Transverse colon (tissue), 4 donors: ENCODE measurements around the gene ALDH1L2. TPM values are rescaled to one million over a fixed set of nuclear protein-coding genes. Genes with fewer than 3 reads are reported as not detected.

Experiments used
- DNase-seq: peaks from one replicate; pipeline ENCODE4 v3.0.0-alpha.2; 2019
- H3K27ac ChIP-seq, 4 donors: fragments of 200-600 bp; sonication (generic); 2 replicates each; pipeline ENCODE4 v1.5.1; 2016 to 2018; ENCODE audit warnings: inconsistent platforms in 4 of 4
- H3K27me3 ChIP-seq: fragments of 200-600 bp; sonication (generic); 2 replicates; pipeline ENCODE4 v1.5.1; 2017; ENCODE audit warnings: inconsistent platforms
- H3K36me3 ChIP-seq, 4 donors: fragments of 200-600 bp; sonication (generic); 2 replicates each; pipeline ENCODE4 v1.5.1; 2017 to 2019; ENCODE audit warnings: inconsistent platforms in 4 of 4
- H3K4me1 ChIP-seq, 4 donors: fragments of 200-600 bp; sonication (generic); 2 replicates each; pipeline ENCODE4 v1.5.1; 2017 to 2020; ENCODE audit warnings: inconsistent platforms in 4 of 4
- H3K4me3 ChIP-seq, 4 donors: fragments of 200-600 bp; sonication (generic); 1 replicate in 1 of 4; 2 replicates in 3 of 4; pipeline versions ENCODE4 v1.5.1 to v1.6.1; 2017 to 2019; ENCODE audit warnings: inconsistent platforms in 4 of 4
- H3K9me3 ChIP-seq, 2 donors: fragments of 200-600 bp; sonication (generic); 2 replicates each; pipeline ENCODE4 v1.5.1; 2017 to 2019; ENCODE audit warnings: inconsistent platforms in 2 of 2
- EP300 ChIP-seq: sonication (generic); formaldehyde crosslinking; IDR thresholded peaks from one replicate; pipeline ENCODE4 v1.6.1; 2017; ENCODE audit warnings: antibody characterized with exemption, low read depth
- POLR2A ChIP-seq: fragments of 450-650 bp; IDR thresholded peaks from one replicate; pipeline ENCODE4 v1.6.1; 2016; ENCODE audit warnings: antibody characterized with exemption, mild to moderate bottlenecking, moderate library complexity
- POLR2AphosphoS5 ChIP-seq, 3 donors: sonication (generic); formaldehyde crosslinking; IDR thresholded peaks; one replicate each; pipeline ENCODE4 v1.6.1; 2016; ENCODE audit warnings: antibody characterized with exemption in 3 of 3
- WGBS, 2 donors: methylation state at CpG; one replicate each; pipeline ENCODE4 v1.1.5; 2018; ENCODE audit warnings: low coverage in 1 of 2; 5-methylcytosine and 5-hydroxymethylcytosine counted together
- in situ Hi-C, 4 donors: fragments of 200-750 bp; cut with MboI; loops; one replicate each; pipeline versions ENCODE4 v1.15.0 to v1.15.1; 2017; ENCODE audit warnings: low sequenced_read_pairs in 3 of 4, low pct_ligation_motif_present in 1 of 4, low pct_unique_long_range_greater_than_20kb in 1 of 4
- intact Hi-C: fragments of 100-400 bp; cut with DNase I; formaldehyde crosslinking; loops from one replicate; pipeline ENCODE4 v1.15.1; 2023; ENCODE audit warnings: low total_unique reads
- total RNA-seq, 4 donors: library from RNA; depleted of rRNA; stranded (reverse); fragments of >200 nt; gene quantifications; one replicate each; pipeline ENCODE4 v1.1.0, GENCODE V29; 2016
- TF ChIP-seq, protein P1 (sequence below), 5 experiments: fragments of 200-600 bp in 3 of 5; fragments of 450-650 bp in 2 of 5; sonication (generic) in 3 of 5; IDR thresholded peaks; 1 replicate in 2 of 5; 2 replicates in 3 of 5; pipeline ENCODE4 v1.5.1; 2016 to 2017; ENCODE audit warnings: antibody characterized with exemption in 5 of 5, inconsistent platforms in 3 of 5, mild to moderate bottlenecking in 2 of 5, moderate library complexity in 1 of 5

Gene ALDH1L2
- total RNA-seq, 4 donors from 2014 or later, result 0.37 to 4.8 (median 2.3) TPM

DNA sequence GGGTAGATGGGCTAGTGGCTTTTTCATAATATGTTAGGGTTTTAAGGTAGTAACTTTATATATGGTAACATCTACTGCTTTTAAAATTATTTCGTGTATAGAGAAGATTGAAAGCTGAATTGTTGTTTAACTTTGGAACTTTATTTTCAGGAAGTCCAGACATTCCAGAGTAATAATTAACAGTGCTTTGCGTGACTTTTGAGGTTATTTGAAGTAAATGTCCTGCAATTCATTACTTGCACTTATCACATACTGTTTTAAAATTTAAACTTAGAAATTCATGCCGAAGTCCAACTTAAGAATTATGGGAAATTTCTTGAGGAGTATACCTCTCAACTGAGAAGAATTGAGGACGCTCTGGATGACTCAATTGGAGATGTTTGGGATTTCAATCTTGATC lies 26.6 kb upstream of the ALDH1L2 start:
- no peak overlapping the region for H3K27ac ChIP-seq
- TF ChIP-seq POLR2A, result no peak
- TF ChIP-seq, protein P1, sequence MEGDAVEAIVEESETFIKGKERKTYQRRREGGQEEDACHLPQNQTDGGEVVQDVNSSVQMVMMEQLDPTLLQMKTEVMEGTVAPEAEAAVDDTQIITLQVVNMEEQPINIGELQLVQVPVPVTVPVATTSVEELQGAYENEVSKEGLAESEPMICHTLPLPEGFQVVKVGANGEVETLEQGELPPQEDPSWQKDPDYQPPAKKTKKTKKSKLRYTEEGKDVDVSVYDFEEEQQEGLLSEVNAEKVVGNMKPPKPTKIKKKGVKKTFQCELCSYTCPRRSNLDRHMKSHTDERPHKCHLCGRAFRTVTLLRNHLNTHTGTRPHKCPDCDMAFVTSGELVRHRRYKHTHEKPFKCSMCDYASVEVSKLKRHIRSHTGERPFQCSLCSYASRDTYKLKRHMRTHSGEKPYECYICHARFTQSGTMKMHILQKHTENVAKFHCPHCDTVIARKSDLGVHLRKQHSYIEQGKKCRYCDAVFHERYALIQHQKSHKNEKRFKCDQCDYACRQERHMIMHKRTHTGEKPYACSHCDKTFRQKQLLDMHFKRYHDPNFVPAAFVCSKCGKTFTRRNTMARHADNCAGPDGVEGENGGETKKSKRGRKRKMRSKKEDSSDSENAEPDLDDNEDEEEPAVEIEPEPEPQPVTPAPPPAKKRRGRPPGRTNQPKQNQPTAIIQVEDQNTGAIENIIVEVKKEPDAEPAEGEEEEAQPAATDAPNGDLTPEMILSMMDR (IDR thresholded peaks at IDR 0.05), result no peak
- no peak for TF ChIP-seq POLR2AphosphoS5 (IDR thresholded peaks at IDR 0.05)
- no peak for TF ChIP-seq EP300
- H3K4me3 ChIP-seq, result no peak overlapping the region
- 43 to 57% methylated on average over 4 of the region's 4 CpGs for WGBS, 2 donors
- intact Hi-C loops, result no loop called here
- in situ Hi-C loops, result loop anchor here in 1 of 4 donors (25.0 kb wide), 1 partner anchor 1149 kb away; the partner anchor contains the start of gene TDG
- peaks cover 0 to 55% (median 25%) of the 10 kb centered on the region in 4 donors for H3K4me1 ChIP-seq
- no peaks in the 10 kb centered on the region for H3K9me3 ChIP-seq
- H3K27me3 ChIP-seq, result peaks cover 7% of the 10 kb centered on the region
- DNase-seq, result no peak
- H3K36me3 ChIP-seq, result peaks cover 0 to 13% (median 5%) of the 10 kb centered on the region in 4 donors

DNA sequence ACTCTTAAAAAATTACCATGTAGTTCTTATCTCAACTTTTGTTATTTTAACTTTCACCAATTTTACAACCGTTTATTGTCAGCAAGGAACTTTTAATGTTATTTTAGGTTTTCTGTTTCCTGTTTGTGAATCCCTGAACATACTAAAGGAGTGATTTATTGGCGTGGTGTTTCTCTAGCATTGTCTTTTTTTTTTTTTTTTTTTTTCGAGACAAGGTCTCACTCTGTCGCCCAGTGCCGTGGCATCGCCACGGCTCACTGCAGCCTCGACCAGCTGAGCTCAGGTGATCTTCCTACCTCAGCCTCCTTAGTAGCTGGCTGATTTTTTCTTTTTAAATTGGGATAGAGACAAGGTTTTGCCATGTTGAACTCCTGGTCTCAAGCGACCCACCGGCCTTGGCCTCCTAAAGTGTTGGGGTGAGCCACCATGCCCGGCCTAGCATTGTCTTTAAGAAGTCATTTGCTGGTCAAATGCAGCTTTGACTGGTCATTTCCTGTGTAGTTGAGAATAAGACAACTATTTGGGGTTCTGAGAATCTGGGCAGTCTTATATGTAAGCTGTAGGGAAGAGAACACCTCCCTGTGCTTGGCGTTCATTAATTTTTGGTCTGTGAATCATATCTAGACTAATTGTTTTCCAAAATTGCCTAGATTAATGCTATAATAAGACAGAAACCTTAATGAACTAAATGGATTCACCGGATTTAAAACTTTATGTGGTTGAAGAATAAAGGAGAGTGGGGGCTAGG lies 25.4 kb upstream of the ALDH1L2 start:
- no peak for DNase-seq
- TF ChIP-seq EP300 (no peak), POLR2AphosphoS5 (IDR thresholded peaks at IDR 0.05) (no peak)
- in situ Hi-C loops, result loop anchor here in 1 of 4 donors (25.0 kb wide), 1 partner anchor 1147 kb away; the partner anchor contains the start of gene TDG
- H3K4me1 ChIP-seq, result peaks cover 0 to 55% (median 25%) of the 10 kb centered on the region in 4 donors
- H3K27me3 ChIP-seq, result peaks cover 7% of the 10 kb centered on the region
- peak overlapping the region; percentile 98 to 100 (median 100) for H3K27ac ChIP-seq
- H3K36me3 ChIP-seq, result peaks cover 0 to 3% (median 1%) of the 10 kb centered on the region in 4 donors
- intact Hi-C loops, result no loop called here
- no peaks in the 10 kb centered on the region for H3K9me3 ChIP-seq
- H3K4me3 ChIP-seq, result peak overlapping the region in 1 of 4 donors; percentile 84
- 30 to 46% methylated on average over 5 to 13 of the region's 13 CpGs for WGBS, 2 donors

- 0% methylated on average over 2 to 55 of the region's 85 CpGs for WGBS, 2 donors
- in situ Hi-C loops, result loop anchor here in 1 of 4 donors (25.0 kb wide), 1 partner anchor 1145 kb away; the partner anchor contains the start of gene TDG
- no peaks in the 10 kb centered on the region for H3K36me3 ChIP-seq
- no peaks in the 10 kb centered on the region for H3K9me3 ChIP-seq
- DNase-seq, result peak; percentile 96
- peaks cover 7% of the 10 kb centered on the region for H3K27me3 ChIP-seq
- H3K4me3 ChIP-seq, result peak within 1 kb of the TSS; percentile 84 to 98 (median 88)
- H3K27ac ChIP-seq, result peak within 1 kb of the TSS; percentile 98 to 100 (median 100)
- no peak for TF ChIP-seq EP300
- TF ChIP-seq, protein P1 (IDR thresholded peaks at IDR 0.05), result no peak
- peak; percentile 99 for TF ChIP-seq POLR2A
- peak; percentile 98 to 99 (median 99) for TF ChIP-seq POLR2AphosphoS5 (IDR thresholded peaks at IDR 0.05)
- intact Hi-C loops, result no loop called here
- peaks cover 0 to 43% (median 25%) of the 10 kb centered on the region in 4 donors for H3K4me1 ChIP-seq
These were observed 23.5 kb upstream of the ALDH1L2 start, which contains the start of gene WASHC4 for GRCh38 chr12:105107494-105108371. Gene WASHC4 (plus strand): TSS chr12:105107731. CDS start chr12:105107801, 70 bp downstream.

DNA sequence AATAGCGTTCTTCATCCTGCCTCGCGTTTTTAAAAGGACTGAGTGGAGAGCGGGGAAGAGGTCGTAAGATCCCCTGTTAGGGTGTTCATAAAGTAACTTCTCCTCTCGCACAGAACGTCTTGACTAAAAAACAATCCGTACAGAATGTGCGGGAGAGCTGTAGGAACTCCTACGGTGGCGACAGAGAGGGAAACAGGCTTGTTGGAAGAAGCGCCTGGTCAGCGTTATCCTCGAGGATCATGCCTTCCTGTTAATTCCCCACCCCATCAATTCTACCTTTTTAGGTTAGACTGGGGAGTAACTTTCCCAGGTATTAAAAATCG lies 22.9 kb upstream of the ALDH1L2 start:
- Histone ChIP-seq H3K4me1 (peaks cover 0 to 43% (median 25%) of the 10 kb centered on the region in 4 donors), H3K36me3 (no peaks in the 10 kb centered on the region), H3K4me3 (peak overlapping the region; percentile 84 to 98 (median 88)), H3K9me3 (no peaks in the 10 kb centered on the region), H3K27ac (peak overlapping the region; percentile 98 to 100 (median 100)), H3K27me3 (peaks cover 7% of the 10 kb centered on the region)
- 1 to 2% methylated on average over 8 to 15 of the region's 15 CpGs for WGBS, 2 donors
- intact Hi-C loops, result no loop called here
- in situ Hi-C loops, result loop anchor here in 1 of 4 donors (25.0 kb wide), 1 partner anchor 1145 kb away; the partner anchor contains the start of gene TDG
- no peak for TF ChIP-seq POLR2A
- DNase-seq, result no peak
